Mesothelial cell of epicardium (in vitro differentiated cells): ENCODE data around the gene C8G. TPM values are rescaled to one million over a fixed set of nuclear protein-coding genes. Genes with fewer than 3 reads are reported as not detected.

Experiments
- DNase-seq, 2 experiments: peaks; one replicate each; pipeline ENCODE4 v3.0.0; 2021; ENCODE audit warnings: low spot score in 2 of 2; ENCODE audit not compliant: unreplicated experiment in 2 of 2
- H3K27ac Mint-ChIP-seq: 2 replicates; pipeline ENCODE4 v1.8.0; 2021; ENCODE audit warnings: mixed read lengths
- H3K27me3 Mint-ChIP-seq: 2 replicates; pipeline ENCODE4 v1.8.0; 2021; ENCODE audit warnings: low read depth, mixed read lengths
- H3K36me3 Mint-ChIP-seq: 2 replicates; pipeline ENCODE4 v1.8.0; 2021; ENCODE audit warnings: mixed read lengths
- H3K4me1 Mint-ChIP-seq: 2 replicates; pipeline ENCODE4 v1.8.0; 2021; ENCODE audit warnings: mixed read lengths
- H3K4me3 Mint-ChIP-seq: 2 replicates; pipeline ENCODE4 v1.8.0; 2021; ENCODE audit warnings: mild to moderate bottlenecking, moderate library complexity, mixed read lengths
- H3K9me3 Mint-ChIP-seq: 2 replicates; pipeline ENCODE4 v1.8.0; 2021; ENCODE audit warnings: mixed read lengths
- total RNA-seq: library from RNA; stranded (reverse); gene quantifications from 3 replicates; pipeline ENCODE4 v1.2.1, GENCODE V29; 2021
- TF ChIP-seq, protein P1 (sequence below): fragments of 200-600 bp; sonication (generic); IDR thresholded peaks from one replicate; pipeline ENCODE4 v1.5.0; 2021; ENCODE audit warnings: antibody characterized with exemption; ENCODE audit not compliant: unreplicated experiment

Gene C8G
- total RNA-seq, 1 donor from 2014 or later = 1.5 TPM

DNA sequence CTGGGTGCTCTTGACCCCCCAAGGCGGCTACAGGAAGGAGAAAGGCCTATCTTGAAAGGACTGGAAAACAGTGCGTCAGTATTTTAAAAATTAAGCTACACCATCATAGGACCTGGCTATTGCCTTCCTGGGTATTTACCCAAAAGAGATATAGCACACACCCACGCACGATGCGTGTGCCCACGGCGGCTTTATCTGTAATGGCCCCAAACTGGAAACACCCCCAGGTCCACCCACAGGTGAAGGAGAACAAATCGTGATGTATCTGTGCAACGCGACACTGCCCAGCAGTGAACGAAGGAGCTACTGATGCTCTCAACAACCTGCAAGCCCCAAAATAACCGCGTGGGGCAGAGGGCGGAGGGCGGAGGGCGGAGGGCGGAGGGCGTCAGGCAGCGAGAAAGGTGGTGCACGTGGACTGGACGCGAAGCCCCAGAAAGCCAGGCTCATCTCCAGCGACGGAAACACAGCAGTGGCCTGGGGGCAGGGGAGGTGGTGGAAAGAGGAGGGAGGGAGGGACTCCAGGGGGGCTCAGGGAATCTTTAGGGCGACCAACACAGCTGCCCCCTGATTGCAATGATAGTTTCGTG lies 19.9 kb downstream of the C8G start:
- no peak for DNase-seq
- Mint-ChIP-seq H3K4me1 (peaks cover 7% of the 10 kb centered on the region), H3K27me3 (peaks cover 3% of the 10 kb centered on the region), H3K36me3 (no peaks in the 10 kb centered on the region), H3K4me3 (no peak overlapping the region), H3K27ac (no peak overlapping the region), H3K9me3 (no peaks in the 10 kb centered on the region)
- TF ChIP-seq, protein P1, sequence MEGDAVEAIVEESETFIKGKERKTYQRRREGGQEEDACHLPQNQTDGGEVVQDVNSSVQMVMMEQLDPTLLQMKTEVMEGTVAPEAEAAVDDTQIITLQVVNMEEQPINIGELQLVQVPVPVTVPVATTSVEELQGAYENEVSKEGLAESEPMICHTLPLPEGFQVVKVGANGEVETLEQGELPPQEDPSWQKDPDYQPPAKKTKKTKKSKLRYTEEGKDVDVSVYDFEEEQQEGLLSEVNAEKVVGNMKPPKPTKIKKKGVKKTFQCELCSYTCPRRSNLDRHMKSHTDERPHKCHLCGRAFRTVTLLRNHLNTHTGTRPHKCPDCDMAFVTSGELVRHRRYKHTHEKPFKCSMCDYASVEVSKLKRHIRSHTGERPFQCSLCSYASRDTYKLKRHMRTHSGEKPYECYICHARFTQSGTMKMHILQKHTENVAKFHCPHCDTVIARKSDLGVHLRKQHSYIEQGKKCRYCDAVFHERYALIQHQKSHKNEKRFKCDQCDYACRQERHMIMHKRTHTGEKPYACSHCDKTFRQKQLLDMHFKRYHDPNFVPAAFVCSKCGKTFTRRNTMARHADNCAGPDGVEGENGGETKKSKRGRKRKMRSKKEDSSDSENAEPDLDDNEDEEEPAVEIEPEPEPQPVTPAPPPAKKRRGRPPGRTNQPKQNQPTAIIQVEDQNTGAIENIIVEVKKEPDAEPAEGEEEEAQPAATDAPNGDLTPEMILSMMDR = no peak

DNA sequence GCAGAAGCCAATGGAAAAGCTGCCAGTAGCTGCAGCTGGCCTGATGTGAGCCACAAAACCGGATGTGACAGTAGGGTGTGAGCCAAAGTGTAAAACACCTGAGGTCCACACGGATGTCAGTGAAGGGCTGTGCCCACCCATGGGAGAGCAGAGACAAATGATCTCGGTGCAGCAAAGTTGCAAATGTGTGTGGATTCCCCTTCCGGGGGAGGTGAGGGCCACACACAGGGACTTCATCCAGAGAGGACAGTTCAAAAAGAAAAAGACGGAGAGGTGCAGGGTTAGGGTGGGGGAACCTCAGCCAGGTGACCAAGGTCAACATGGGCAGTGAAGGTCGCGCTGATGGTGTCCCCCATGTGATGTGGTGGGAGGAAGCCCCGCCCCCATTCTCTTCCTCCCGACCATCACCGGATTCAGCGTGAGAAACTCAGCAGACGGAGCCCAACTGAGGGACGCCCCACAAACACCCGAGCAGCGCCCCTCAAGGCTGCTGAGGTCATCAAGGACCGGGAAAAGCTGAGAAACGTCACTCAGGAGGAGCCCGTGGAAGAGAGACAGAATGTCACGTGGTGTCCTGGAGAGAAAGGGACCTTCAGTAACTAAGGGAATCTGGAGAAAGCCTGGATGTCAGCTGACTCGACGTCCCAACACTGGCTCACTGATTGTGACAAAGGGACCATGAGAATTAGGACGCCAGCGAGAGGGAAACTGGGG lies 20.9 kb downstream of the C8G start:
- TF ChIP-seq, protein P1 = no peak
- Mint-ChIP-seq H3K36me3 (no peaks in the 10 kb centered on the region), H3K4me1 (peaks cover 9% of the 10 kb centered on the region), H3K9me3 (no peaks in the 10 kb centered on the region), H3K27ac (no peak overlapping the region), H3K27me3 (peaks cover 3% of the 10 kb centered on the region), H3K4me3 (no peak overlapping the region)
- DNase-seq = no peak

DNA sequence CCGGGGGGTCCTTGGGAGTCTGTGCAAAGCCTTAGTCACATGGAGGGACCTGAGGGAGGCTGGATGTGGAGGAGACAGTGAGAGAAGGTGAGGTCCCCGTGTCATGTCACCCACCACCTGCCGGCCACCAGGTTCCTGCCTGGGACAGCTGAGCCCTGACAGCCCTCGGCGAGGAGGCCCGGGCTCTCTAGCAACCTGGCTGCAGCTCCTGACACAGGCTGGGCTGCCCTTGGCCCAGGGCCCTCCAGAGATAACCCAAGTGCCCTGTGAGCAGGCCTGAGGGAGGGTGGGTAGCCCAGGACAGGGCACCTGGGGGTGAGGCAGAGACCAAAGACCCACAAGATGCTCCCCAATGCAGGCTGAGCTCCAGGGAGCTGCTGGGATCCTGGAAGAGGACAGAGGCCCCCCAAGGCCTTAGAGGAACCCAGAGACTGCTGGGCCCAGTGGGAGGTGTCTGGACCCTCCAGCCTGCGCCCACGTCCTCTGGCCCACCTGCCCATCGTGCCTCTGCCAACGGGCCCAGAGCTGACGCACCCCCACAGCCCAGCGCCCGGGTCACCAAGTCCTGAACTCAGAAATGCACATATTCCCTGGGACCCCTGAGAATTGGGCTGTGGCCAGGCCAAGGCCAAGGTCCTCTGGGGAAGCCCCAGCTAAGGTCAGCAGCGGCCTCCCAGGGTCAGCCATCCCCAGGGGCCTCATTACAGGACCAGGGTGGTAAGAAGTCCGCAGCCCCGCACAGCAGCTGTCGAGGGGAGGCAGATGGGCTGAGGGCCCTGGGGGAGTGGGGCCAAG lies 23.5 kb downstream of the C8G start:
- no peak overlapping the region for H3K4me3 Mint-ChIP-seq

DNA sequence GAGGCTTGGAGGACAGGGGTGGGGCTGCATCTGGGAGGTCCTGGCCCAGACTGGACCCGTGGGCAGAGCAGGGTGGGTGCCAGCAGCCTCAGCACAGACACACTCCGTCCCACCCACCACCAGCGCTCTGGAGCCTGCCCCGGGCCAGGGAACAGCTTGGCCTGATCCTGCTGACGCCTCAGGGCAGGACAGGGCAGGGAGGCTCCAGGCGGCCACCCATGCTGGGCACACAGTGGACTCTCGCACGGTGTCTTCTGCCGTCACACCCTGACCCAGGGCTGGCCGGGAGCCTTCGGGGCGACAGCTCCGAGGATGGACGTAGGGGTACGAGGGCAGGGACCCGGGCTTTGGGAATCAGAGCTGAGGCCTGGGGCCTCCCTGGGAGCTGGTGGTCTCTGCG lies 24.1 kb downstream of the C8G start:
- Mint-ChIP-seq H3K27ac (no peak overlapping the region), H3K4me1 (peaks cover 3% of the 10 kb centered on the region), H3K4me3 (no peak overlapping the region), H3K27me3 (peaks cover 3% of the 10 kb centered on the region), H3K9me3 (no peaks in the 10 kb centered on the region), H3K36me3 (no peaks in the 10 kb centered on the region)
- no peak for DNase-seq
- TF ChIP-seq, protein P1 = no peak

More for the DNA sequence above, 23.5 kb downstream of the C8G start:
- TF ChIP-seq, protein P1 = no peak
- no peaks in the 10 kb centered on the region for H3K9me3 Mint-ChIP-seq
- H3K4me1 Mint-ChIP-seq = peaks cover 3% of the 10 kb centered on the region
- no peaks in the 10 kb centered on the region for H3K36me3 Mint-ChIP-seq
- peaks cover 3% of the 10 kb centered on the region for H3K27me3 Mint-ChIP-seq
- no peak overlapping the region for H3K27ac Mint-ChIP-seq
- no peak for DNase-seq

DNA sequence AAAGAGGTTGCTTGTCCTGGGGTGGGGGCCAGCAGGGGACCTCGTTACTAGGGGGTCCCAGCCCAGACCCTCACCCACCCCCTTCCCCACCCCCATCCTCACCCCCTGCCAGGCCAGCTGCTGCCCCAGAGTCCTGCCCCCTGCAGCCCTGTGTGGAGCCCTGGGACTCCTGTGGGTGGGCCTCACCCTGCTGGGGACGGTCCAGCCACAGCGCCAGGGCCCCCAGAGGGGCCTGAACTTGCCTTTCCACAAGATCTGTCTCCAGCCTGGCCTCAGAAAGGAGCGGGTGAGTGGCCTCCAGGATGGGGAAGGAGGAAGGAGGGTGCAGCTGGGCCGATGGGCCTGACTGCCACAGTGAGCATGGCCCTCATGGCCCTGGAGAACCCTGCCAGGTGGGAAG lies 24.7 kb downstream of the C8G start:
- H3K36me3 Mint-ChIP-seq = no peaks in the 10 kb centered on the region

More for the DNA sequence above, 24.7 kb downstream of the C8G start:
- Mint-ChIP-seq H3K9me3 (no peaks in the 10 kb centered on the region), H3K4me1 (peaks cover 3% of the 10 kb centered on the region), H3K4me3 (no peak overlapping the region), H3K27ac (no peak overlapping the region), H3K27me3 (peaks cover 3% of the 10 kb centered on the region)
- TF ChIP-seq, protein P1 = no peak
- no peak for DNase-seq
